HG02763 (cell line): ENCODE measurements around the gene DCTN2.
"Not testable (repeated sequence)": the region's sequence is repeated elsewhere in the genome, so short reads cannot be mapped to it uniquely, and the experiment has no call there.

Source experiments
- ATAC-seq: cut with Tn5 transposase; IDR thresholded peaks from one replicate; pipeline ENCODE4 v1.9.1; 2021; ENCODE audit warnings: mild to moderate bottlenecking, moderate library complexity; ENCODE audit not compliant: unreplicated experiment

Gene DCTN2

GRCh38 chr12:57546438-57547287 is at the start of gene DCTN2:
TSS of gene DCTN2 (minus strand) at chr12:57547192. CDS start at chr12:57547063, 129 bp downstream.
- peak; percentile 98 for ATAC-seq

- no peak for ATAC-seq
Measured at GRCh38 chr12:57593187-57593586, 46.2 kb upstream of the DCTN2 start.

DNA sequence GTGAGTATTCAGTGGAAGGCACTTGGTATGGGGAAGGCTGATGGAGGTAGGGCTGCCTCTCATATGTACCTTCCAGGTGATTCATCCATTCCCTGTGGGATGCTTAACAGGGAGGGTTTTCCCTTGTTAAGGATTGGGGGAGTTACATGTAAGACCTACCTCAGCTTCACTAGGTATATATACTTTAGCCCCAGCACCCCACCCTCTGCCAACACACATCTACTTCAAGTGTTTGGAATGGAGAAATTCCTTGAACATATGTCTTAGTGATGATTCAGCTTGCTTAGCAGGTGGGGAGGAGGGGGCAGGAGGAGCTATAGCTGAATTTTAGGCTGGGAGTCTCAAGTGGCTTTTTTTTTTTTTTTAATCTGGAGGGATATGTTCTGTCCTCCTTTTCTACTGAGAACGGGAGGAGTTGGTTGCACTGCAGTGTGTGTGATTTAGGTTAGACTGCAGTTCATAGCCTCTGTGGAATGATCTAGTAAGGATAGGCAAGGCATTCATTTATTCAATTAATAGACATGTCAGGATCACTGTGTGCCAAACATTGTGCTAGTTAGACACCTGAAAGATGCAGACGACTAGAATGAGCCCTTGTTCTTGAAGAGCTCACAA is 45.7 kb upstream of the DCTN2 start:
- ATAC-seq: no peak

DNA sequence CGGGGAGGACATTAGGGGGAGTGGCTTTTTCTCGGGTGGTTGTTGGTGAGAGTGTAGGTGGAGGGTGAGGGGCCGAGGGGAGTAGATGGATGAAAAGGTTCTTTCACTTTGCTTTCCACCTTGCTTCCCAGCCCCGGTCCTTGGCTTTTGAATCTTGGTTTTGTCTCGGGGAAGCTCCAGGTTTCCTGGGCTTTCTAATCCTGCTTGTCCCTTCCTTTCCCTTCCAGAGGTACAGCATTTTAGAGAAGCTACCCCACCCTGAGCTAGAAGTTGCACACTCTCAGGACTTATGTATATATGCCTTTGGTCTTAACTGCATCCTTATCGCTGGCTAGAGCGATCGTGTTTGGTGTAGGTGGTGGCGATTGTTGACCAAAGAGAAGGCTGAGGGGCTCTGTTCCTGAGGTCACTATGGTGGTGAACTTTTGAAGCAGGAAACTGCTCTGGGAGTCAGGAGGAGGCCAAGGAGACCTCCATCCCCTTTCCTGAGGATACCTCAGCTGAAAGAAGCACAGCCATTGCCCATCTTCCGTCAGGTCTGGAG is 44.9 kb upstream of the DCTN2 start:
- no peak for ATAC-seq

DNA sequence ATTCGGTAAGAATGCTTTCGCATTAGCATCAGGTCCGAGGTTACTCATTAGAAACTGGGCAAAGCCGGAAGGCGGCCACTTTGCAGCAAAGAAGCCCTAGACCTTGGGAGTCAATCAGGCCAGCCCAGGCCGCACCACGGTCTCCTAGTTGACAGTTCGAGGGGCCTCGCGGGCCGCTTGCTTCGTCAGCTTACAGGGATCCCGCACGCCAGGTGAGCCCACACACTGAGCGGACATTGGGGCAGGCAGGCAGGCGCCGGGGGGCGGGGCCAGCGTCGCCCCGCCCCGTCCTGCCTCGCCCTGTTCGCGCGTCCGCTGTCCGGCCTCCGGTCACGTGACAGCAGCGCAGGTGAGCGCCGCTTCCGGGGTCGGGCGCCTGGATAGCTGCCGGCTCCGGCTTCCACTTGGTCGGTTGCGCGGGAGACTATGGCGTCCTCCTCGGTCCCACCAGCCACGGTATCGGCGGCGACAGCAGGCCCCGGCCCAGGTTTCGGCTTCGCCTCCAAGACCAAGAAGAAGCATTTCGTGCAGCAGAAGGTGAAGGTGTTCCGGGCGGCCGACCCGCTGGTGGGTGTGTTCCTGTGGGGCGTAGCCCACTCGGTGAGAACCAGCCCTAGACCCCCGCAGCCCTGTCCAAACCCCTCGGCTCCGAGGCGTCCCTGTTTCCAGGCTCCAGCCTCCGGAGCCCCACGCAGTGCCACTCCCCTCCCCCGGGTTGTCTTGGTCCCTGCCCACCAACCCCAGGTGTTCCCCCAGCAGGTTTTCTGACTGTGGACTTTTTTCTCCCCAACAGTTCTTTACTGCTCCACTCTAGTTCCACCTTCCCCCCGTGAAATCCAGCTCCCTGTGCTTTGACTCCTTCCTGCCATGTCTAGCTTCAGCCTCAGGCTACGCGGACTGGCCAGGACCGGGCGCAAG is 44.1 kb upstream of the DCTN2 start, which contains the start of gene PIP4K2C:
Gene PIP4K2C, plus strand, starts transcription at position 329 of the 918 bp plus-strand sequence. Its CDS starts 98 bp downstream, at position 427.
- ATAC-seq: peak; percentile 95

DNA sequence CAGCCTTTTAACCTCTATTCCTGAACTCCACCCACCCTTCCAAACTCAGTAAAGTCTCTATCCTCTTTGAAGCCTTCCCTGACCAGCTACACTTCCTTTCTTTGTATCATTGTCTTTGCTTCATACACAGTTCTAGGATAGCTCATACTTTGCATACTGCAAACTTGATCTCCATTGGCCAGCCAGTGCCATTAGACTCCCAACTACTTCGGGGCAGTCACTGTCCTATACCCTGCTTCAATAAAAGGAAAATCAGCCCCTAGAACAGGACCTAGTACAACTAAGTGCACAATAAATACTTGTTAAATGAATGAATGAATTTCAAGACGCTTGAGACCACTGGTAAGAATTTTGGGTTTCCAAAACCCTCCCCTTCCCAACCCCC is 43.5 kb upstream of the DCTN2 start:
- ATAC-seq: no peak

GRCh38 chr12:57588951-57589610 is 42.1 kb upstream of the DCTN2 start:
- ATAC-seq: not testable (repeated sequence)

GRCh38 chr12:57586832-57587429 is 39.9 kb upstream of the DCTN2 start:
- ATAC-seq: no peak

DNA sequence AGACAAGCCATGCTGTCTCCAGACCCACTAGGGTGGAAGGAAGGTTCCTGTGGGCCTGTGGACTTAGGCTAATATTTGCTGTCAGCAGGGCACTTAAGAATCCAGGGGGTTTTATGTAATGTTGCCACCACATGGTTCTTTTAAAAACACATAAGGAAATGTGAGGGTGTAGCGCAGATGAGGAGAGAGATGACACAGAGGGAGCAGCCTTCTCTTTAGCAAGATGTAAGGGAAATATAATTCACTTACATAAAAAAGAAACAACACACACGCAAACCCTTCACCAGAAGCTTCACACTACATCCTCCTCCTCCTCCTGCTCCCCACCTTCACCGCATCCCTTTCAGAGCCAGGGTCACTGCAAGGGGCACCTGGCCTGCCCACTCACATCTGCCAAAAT is 39.1 kb upstream of the DCTN2 start:
- no peak for ATAC-seq

- no peak for ATAC-seq
Measured at GRCh38 chr12:57585156-57585555, 38.2 kb upstream of the DCTN2 start.

GRCh38 chr12:57584690-57585089 is 37.7 kb upstream of the DCTN2 start:
- ATAC-seq: no peak

DNA sequence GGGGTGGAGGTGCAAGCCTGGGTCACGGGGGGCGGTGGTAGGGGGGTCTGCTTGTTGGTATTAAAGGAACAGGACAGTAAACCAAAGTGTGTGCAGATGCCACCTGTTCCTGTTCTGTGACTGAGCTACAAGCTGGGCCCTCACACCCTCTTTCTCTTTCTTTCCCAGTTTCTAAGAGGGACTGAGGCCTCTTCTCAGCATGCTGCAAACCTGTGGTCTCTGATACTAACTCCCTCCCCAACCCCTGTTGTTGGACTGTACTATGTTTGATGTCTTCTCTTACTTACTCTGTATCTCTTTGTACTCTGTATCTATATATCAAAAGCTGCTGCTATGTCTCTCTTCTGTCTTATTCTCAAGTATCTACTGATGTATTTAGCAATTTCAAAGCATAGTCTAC is 37.1 kb upstream of the DCTN2 start:
- no peak for ATAC-seq

- peak; percentile 93 for ATAC-seq
Measured at GRCh38 chr12:57583008-57583831, 36.2 kb upstream of the DCTN2 start.

- ATAC-seq: no peak
Measured at GRCh38 chr12:57582440-57582839, 35.4 kb upstream of the DCTN2 start.

- no peak for ATAC-seq
Measured at GRCh38 chr12:57581802-57582201, 34.8 kb upstream of the DCTN2 start.

GRCh38 chr12:57580466-57580795 is 33.4 kb upstream of the DCTN2 start:
- no peak for ATAC-seq

- no peak for ATAC-seq
Measured at GRCh38 chr12:57579677-57580465, 32.9 kb upstream of the DCTN2 start.

DNA sequence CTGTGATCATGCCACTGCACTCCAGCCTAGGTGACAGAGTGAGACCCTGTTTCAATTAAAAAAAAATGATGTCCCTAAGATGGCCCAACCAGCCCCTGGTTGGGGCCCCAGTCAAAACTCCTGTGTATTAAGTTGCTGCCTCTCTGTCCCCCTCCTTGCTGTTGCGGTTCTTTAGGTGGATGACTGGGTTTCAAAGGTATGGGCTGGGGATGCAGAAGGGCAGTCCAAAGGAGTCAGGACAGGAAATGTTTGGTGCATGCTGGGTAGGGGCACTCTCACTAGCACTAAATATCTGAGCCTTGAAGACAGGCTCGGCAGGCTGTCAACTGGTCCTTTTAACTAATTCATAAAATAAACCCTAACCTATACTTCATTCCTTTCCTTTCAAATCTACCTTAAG is 32.0 kb upstream of the DCTN2 start:
- ATAC-seq: no peak
